ENCODE data around the gene PNMA6A. TPM values are rescaled to one million over a fixed set of nuclear protein-coding genes. Genes with fewer than 3 reads are reported as not detected.
"Not testable (repeated sequence)": the region's sequence is repeated elsewhere in the genome, so short reads cannot be mapped to it uniquely, and the experiment has no call there.

The PNMA6A gene
- total RNA-seq = 1.1 and 1.2 TPM in 2 replicates

DNA sequence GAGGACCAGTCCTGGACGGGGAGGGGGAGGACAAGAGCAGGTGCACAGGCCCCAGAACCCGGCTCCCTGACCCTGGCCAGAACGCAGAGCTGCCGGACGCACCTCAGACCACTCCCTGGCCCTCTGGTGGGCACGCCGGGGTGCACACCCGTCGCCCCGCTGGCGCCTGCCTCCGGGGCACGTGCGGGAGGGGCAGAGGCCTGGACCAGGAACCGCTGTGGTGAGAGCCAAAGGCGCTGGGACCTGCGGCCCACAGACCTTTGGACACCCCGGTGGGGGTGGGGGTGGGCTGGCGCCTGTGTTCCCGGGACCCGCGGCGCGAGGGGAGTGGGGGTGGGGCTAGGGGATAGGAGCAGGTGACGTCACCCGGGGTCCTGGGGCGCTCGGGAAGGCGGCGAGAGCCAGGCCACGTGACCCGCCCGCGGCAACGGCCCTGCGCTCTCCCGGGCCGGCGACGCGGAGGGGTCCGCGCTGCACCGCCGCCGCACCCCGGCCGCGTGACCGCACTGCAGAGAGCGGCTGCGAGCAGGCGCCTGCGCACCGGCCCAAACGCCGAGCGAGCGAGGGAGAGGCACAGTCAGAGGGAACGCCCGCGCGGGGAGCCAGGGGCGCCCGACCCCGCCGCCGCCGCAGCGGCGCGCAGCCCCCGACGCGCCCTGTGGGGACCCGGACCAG, at the start of gene PNMA6A:
Gene PNMA6A, plus strand, starts transcription at position 546 of the 675 bp plus-strand sequence. CDS start 609 bp downstream, outside the sequence.
- DNase-seq (ENCODE audit: insufficient read length, low spot score, missing footprints); H3K36me3 ChIP-seq (ENCODE audit: insufficient read depth, low read length); H3K79me2 ChIP-seq (ENCODE audit: insufficient read depth, low read length); H3K9me3 ChIP-seq (ENCODE audit: low read depth, low read length); H3K4me2 ChIP-seq (ENCODE audit: insufficient read depth, low read length); H3K4me1 ChIP-seq (ENCODE audit: insufficient read depth, low read length); H3K4me3 ChIP-seq (ENCODE audit: insufficient read depth, low read length); H3K27me3 ChIP-seq (ENCODE audit: insufficient read depth, low read length); H2AFZ ChIP-seq (ENCODE audit: low read length); H4K20me1 ChIP-seq (ENCODE audit: insufficient read depth, low read length); H3K27ac ChIP-seq (ENCODE audit: low read depth, low read length): not testable (repeated sequence)

DNA sequence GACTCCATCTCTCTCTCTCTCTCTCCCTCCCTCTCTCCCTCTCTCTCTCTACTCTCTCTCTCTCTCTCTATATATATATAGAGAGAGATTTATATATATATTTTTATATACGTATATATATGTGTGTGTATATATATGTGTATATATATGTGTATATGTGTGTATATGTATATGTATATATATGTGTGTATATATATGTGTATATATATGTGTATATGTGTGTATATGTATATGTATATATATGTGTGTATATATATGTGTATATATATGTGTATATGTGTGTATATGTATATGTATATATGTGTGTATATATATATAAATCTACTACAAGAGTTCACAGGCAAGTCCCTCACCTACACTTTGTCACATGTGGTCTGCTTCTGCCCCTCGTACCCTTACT, 45.8 kb upstream of the PNMA6A start:
- not testable (repeated sequence) for H3K27me3 ChIP-seq (ENCODE audit: insufficient read depth, low read length); H3K4me1 ChIP-seq (ENCODE audit: insufficient read depth, low read length); H3K9me3 ChIP-seq (ENCODE audit: low read depth, low read length); H3K36me3 ChIP-seq (ENCODE audit: insufficient read depth, low read length); H4K20me1 ChIP-seq (ENCODE audit: insufficient read depth, low read length); H3K27ac ChIP-seq (ENCODE audit: low read depth, low read length); H3K79me2 ChIP-seq (ENCODE audit: insufficient read depth, low read length); DNase-seq (ENCODE audit: insufficient read length, low spot score, missing footprints); H2AFZ ChIP-seq (ENCODE audit: low read length); H3K4me3 ChIP-seq (ENCODE audit: insufficient read depth, low read length); H3K4me2 ChIP-seq (ENCODE audit: insufficient read depth, low read length)

DNA sequence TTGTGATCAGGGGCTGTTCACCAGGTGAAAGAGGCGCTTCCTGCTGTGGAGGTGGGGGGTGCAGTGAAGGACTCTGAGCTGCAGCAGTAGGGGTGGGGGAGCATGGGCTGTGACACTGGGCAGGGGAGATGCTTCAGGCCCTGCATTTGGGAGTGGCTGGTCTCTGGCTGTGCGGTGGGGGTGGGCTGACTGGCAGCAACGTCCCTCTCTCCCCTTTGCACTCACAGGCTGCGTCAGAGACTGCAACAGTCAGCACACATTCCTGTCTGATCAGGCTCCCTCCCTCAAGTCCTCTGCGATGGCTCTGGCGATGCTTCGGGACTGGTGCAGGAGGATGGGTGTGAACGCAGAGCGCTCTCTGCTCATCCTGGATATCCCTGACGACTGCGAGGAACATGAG, 43.8 kb upstream of the PNMA6A start:
- H4K20me1 ChIP-seq (ENCODE audit: insufficient read depth, low read length); DNase-seq (ENCODE audit: insufficient read length, low spot score, missing footprints); H3K4me2 ChIP-seq (ENCODE audit: insufficient read depth, low read length); H2AFZ ChIP-seq (ENCODE audit: low read length); H3K4me1 ChIP-seq (ENCODE audit: insufficient read depth, low read length); H3K9me3 ChIP-seq (ENCODE audit: low read depth, low read length); H3K27ac ChIP-seq (ENCODE audit: low read depth, low read length); H3K79me2 ChIP-seq (ENCODE audit: insufficient read depth, low read length); H3K27me3 ChIP-seq (ENCODE audit: insufficient read depth, low read length); H3K36me3 ChIP-seq (ENCODE audit: insufficient read depth, low read length); H3K4me3 ChIP-seq (ENCODE audit: insufficient read depth, low read length): not testable (repeated sequence)

DNA sequence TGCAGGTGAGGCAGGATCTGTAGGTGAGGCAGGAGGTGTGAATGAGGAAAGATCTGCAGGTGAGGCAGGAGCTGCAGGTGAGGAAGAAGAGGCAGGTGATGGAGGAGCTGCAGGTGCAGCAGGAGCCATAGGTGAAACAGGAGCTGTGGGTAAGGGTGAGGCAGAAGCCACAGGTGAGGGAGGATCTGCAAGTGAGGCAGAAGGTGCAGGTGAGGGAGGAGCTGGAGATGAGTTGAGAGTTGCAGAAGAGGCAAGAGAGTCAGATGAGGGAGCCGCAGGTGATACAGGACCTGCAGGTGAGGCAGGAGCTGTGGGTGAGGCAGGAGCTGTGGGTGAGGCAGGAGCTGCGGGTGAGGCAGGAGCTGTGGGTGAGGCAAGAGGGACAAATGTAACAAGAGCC, 43.1 kb upstream of the PNMA6A start:
- Histone ChIP-seq H3K4me3 (ENCODE audit: insufficient read depth, low read length) (no peak overlapping the region), H3K4me2 (ENCODE audit: insufficient read depth, low read length) (no peak overlapping the region), H3K27me3 (ENCODE audit: insufficient read depth, low read length) (no peaks in the 10 kb centered on the region), H3K9me3 (ENCODE audit: low read depth, low read length) (no peaks in the 10 kb centered on the region), H2AFZ (ENCODE audit: low read length) (no peak overlapping the region), H3K79me2 (ENCODE audit: insufficient read depth, low read length) (no peaks in the 10 kb centered on the region), H3K4me1 (ENCODE audit: insufficient read depth, low read length) (peaks cover 5% of the 10 kb centered on the region), H4K20me1 (ENCODE audit: insufficient read depth, low read length) (no peaks in the 10 kb centered on the region), H3K36me3 (ENCODE audit: insufficient read depth, low read length) (no peaks in the 10 kb centered on the region), H3K27ac (ENCODE audit: low read depth, low read length) (no peak overlapping the region)
- no peak for DNase-seq (ENCODE audit: insufficient read length, low spot score, missing footprints)
- TF ChIP-seq, protein P1, sequence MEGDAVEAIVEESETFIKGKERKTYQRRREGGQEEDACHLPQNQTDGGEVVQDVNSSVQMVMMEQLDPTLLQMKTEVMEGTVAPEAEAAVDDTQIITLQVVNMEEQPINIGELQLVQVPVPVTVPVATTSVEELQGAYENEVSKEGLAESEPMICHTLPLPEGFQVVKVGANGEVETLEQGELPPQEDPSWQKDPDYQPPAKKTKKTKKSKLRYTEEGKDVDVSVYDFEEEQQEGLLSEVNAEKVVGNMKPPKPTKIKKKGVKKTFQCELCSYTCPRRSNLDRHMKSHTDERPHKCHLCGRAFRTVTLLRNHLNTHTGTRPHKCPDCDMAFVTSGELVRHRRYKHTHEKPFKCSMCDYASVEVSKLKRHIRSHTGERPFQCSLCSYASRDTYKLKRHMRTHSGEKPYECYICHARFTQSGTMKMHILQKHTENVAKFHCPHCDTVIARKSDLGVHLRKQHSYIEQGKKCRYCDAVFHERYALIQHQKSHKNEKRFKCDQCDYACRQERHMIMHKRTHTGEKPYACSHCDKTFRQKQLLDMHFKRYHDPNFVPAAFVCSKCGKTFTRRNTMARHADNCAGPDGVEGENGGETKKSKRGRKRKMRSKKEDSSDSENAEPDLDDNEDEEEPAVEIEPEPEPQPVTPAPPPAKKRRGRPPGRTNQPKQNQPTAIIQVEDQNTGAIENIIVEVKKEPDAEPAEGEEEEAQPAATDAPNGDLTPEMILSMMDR (IDR thresholded peaks at IDR 0.05; ENCODE audit: extremely low read depth, low read depth, low read length) = no peak

DNA sequence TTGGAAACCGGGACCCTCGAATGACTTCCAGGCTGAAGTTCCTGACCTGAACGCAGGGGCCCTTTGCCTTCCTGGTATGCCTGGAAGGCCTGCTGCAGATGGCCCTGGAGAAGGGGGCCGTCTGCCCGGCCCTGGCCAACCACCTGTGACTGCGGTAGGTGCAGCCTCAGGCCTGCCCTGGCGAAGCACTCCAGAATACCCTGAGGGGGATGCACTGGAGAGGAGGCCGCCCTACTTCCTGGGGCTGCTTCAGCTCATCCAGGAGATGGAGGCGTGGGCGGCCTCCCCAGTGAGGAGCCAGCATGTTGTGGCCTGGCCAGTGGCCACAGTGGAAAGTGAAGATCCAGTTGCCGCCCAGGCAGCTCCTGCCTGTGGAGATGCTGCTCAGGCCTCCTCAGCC, 42.4 kb upstream of the PNMA6A start:
- peak; percentile 85 for DNase-seq (ENCODE audit: insufficient read length, low spot score, missing footprints)
- Histone ChIP-seq H3K4me1 (ENCODE audit: insufficient read depth, low read length) (peaks cover 5% of the 10 kb centered on the region), H3K27ac (ENCODE audit: low read depth, low read length) (no peak overlapping the region), H4K20me1 (ENCODE audit: insufficient read depth, low read length) (no peaks in the 10 kb centered on the region), H3K36me3 (ENCODE audit: insufficient read depth, low read length) (no peaks in the 10 kb centered on the region), H2AFZ (ENCODE audit: low read length) (no peak overlapping the region), H3K9me3 (ENCODE audit: low read depth, low read length) (no peaks in the 10 kb centered on the region), H3K79me2 (ENCODE audit: insufficient read depth, low read length) (no peaks in the 10 kb centered on the region), H3K4me2 (ENCODE audit: insufficient read depth, low read length) (no peak overlapping the region), H3K4me3 (ENCODE audit: insufficient read depth, low read length) (no peak overlapping the region), H3K27me3 (ENCODE audit: insufficient read depth, low read length) (no peaks in the 10 kb centered on the region)
- TF ChIP-seq, protein P1 (IDR thresholded peaks at IDR 0.05; ENCODE audit: extremely low read depth, low read depth, low read length) = no peak

All from osteoblast (primary cell).